SH-SY5Y (cell line): ENCODE data around the gene KRT36.

Source experiments
- GATA2 ChIP-seq: IDR thresholded peaks from 2 replicates; pipeline ENCODE4 v1.6.1; 2011; ENCODE audit warnings: mild to moderate bottlenecking, low read depth, low read length
- GATA3 ChIP-seq: IDR thresholded peaks from 2 replicates; pipeline ENCODE4 v1.6.1; 2011; ENCODE audit warnings: low read depth, mild to moderate bottlenecking, low read length, moderate library complexity

GRCh38 chr17:41518031-41518430, 28.3 kb upstream of the KRT36 start:
- TF ChIP-seq GATA2 = no peak
- no peak for TF ChIP-seq GATA3
